AG08396 (cell line): ENCODE results near the gene BMP2K.
"Not testable (repeated sequence)": the region's sequence is repeated elsewhere in the genome, so short reads cannot be mapped to it uniquely, and the experiment has no call there.

Source experiments
- DNase-seq: peaks from one replicate; pipeline ENCODE4 v3.0.0; 2012; ENCODE audit warnings: low spot score, mixed read lengths

Gene BMP2K

GRCh38 chr4:78863254-78863869, 87.2 kb downstream of the BMP2K start:
- no peak for DNase-seq

- no peak for DNase-seq
These were observed 87.8 kb downstream of the BMP2K start for GRCh38 chr4:78863991-78864390.

- peak; percentile 37 for DNase-seq
These were observed 88.4 kb downstream of the BMP2K start for GRCh38 chr4:78864405-78865024.

GRCh38 chr4:78865451-78865850, 89.3 kb downstream of the BMP2K start:
- no peak for DNase-seq

GRCh38 chr4:78868712-78869111, 92.6 kb downstream of the BMP2K start:
- not testable (repeated sequence) for DNase-seq

GRCh38 chr4:78870056-78870455, 93.9 kb downstream of the BMP2K start:
- no peak for DNase-seq

- no peak for DNase-seq
These were observed 100.6 kb downstream of the BMP2K start for GRCh38 chr4:78876568-78877320.

DNA sequence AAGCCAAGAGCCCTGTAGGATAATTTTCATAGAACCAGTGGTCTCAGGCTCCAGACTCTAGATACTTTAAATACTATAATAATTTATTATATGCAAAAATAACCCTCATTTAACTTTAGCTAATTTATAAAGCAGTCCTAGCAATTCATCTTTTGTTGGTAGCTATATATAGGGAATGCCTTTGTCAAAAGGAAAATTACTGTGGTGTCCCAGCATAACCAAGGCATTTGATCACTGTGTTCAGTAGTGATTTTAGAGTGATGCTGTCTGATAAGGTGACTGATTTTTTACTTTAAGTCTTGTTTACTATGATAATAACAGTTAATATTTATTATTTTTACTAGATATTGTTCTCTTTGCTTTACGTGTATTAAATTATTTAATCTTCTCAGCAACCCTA, 101.9 kb downstream of the BMP2K start:
- DNase-seq, result no peak

- DNase-seq, result no peak
These were observed 104.8 kb downstream of the BMP2K start for GRCh38 chr4:78880874-78881492.

DNA sequence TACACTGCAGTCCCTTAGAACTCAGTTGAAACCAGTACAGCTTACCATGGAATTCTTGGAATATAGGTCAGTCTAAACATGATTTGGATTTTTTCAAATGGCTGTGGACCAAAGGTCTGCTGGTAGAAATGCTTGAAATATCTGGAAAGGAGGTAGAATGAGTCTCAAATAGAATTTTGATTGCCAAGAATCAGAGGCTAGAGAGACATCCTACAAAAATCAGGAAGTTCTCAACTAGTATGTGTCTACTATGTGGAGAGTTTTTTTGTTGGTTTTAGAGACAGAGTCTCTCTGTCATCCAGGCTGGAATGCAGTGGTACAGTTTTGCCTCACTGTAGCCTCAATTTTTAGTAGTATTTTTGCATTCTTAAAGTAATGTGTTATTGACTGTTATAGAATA, 109.4 kb downstream of the BMP2K start:
- DNase-seq, result peak; percentile 13

DNA sequence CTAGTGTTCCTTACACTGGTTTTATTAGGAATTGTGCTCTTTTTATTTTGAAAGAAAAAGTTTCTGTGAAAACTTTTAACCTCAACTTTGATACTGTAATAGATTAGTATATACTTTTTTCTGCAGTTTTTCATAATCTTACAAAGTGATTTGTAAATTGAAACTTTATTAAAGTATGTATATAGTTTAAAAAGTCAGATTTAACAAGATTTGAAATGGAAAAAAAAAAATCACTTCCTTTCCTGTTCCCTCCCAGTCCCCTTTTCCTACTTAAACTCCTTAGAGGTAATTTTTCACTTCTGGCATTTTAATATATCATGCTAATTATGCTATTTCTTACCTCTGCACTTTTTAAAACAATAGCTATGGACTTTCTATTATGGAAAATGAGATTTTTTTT, 113.8 kb downstream of the BMP2K start:
- DNase-seq, result no peak

DNA sequence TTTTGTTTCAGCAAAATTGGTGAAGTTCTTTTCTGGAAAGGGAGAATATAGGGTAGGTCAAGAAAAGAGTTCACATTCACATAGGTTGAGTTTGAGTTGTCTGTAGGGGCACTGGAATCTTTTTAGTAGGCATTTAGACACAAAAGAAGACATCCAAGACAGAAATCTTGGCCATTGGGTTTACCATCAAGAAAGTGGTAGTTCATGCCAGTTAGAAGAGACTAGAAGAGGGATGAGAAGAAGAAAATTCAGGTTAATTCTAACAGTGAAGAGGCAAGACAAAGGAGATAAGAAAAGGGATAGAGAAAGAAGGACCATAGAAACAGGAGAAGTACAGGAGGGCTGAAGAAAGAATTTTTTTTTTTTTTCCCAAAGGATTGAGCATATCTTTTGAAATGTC, 123.2 kb downstream of the BMP2K start:
- no peak for DNase-seq

GRCh38 chr4:78901882-78902281, 125.7 kb downstream of the BMP2K start:
- no peak for DNase-seq

- DNase-seq, result no peak
These were observed 126.1 kb downstream of the BMP2K start for GRCh38 chr4:78902298-78902697.

DNA sequence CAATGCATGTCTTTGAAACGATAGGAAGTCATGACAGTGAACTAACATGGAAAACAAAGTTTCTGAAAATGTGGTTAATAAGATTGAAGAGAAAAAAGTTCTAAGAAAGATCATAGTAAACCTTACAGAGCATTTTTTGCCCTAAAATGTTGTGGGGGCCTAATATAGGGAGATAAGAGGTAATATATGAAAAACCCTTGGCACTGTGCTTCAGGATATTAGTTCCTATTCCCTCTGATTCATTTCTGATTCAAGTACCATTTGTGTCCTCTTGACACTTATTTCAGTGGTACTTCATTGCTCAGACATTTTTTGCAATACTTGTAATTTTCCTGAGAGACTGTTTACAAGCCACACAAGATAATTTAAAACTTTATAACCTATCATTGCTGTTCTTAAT, 128.0 kb downstream of the BMP2K start:
- no peak for DNase-seq

- DNase-seq, result no peak
These were observed 131.5 kb downstream of the BMP2K start for GRCh38 chr4:78907638-78908037.

DNA sequence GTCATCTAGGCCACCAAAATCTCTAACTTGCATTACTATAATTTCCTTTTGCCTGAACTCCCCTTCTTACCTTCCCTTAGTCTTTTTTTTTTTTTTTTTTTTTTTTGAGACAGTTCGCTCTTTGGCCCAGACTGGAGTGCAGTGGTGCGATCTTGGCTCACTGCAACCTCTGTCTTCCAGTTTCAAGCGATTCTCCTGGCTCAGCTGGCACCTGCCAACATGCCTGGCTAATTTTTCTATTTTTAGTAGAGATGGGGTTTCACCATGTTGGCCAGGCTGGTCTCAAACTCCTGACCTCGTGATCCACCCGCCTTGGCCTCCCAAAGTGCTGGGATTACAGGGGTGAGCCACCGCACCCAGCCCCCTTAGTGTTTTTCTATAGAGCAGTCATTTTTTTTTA, 132.8 kb downstream of the BMP2K start:
- DNase-seq, result not testable (repeated sequence)

DNA sequence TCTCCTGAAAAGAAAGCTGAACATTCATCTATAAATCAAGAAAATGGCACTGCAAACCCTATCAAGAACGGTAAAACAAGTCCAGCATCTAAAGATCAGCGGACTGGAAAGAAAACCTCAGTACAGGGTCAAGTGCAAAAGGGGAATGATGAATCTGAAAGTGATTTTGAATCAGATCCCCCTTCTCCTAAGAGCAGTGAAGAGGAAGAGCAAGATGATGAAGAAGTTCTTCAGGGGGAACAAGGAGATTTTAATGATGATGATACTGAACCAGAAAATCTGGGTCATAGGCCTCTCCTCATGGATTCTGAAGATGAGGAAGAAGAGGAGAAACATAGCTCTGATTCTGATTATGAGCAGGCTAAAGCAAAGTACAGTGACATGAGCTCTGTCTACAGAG, 134.5 kb downstream of the BMP2K start:
- no peak for DNase-seq

DNA sequence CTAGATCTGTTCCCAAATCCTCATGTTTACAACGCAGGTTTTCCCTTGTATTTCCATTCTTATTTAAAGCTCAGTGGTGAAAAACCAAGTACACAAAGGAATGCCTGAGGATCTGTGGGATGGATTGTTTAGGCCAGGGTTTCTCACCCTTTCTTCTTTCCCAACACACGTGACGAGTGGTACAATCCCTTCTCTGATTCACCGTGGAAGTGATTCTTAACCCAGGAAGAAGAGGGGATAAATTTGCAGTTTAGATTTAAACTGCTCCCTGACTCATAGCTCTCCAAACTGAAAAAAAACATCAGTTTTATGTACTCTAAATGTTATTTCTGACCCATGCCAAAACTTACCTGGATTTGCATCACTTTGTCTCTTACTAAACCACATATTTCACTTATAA, 146.1 kb downstream of the BMP2K start:
- peak; percentile 47 for DNase-seq

GRCh38 chr4:78923464-78924312, 147.5 kb downstream of the BMP2K start:
- no peak for DNase-seq

- DNase-seq, result no peak
These were observed 150.7 kb downstream of the BMP2K start for GRCh38 chr4:78926826-78927225.

DNA sequence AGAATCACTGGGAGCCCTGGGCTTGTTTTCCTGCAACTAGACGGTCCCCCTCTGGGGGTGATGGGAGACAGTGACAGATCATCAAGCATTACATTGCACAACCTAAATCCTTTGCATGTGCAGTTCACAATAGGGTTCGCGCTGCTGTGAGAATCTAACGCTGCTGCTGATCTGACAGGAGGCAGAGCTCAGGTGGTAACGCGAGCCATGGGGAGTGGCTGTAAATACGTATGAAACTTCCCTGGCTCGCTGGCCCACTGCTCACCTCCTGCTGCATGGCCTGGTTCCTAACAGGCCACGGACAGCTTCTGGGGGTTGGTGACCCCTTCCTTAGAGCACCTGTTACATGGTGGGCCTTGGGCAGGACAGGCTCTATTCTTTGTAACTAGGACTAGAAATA, 152.7 kb downstream of the BMP2K start:
- no peak for DNase-seq
